Putamen (tissue), 1 donor: Measurements from ENCODE around the gene PIANP.
A peak's percentile ranks its signal among the peaks of the same experiment; 100 is the strongest.

Experiments used
- DNase-seq: peaks from one replicate; pipeline ENCODE4 v3.0.0-alpha.2; 2016; ENCODE audit warnings: low spot score

PIANP gene

GRCh38 chr12:6667559-6668210 lies 32.9 kb downstream of the PIANP start:
- no peak for DNase-seq

- DNase-seq, result no peak
Observed at GRCh38 chr12:6666211-6666610, 34.4 kb downstream of the PIANP start.

DNA sequence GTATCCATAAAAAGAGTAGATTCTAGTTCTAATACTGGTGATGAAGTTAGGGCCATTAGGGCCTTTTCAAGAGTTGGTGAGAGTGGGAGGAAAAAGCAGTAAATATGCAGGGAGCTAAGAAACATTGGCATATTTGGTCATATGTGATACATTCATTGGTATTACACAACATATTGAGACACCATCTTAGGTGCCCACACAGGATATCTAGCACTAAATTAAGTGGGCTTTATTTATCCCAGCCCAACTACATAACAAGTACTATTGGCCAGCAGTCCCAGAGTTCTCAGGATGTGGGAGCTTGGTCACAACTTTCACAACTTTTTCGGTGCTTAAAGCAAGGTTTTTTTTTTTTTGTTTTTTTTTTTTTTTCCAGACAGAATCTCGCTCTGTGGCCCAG lies 35.7 kb downstream of the PIANP start:
- DNase-seq, result no peak

GRCh38 chr12:6662906-6663742 lies 37.5 kb downstream of the PIANP start, which contains the start of gene ING4:
TSS of gene ING4 (minus strand) at chr12:6663119. CDS start at chr12:6663101, 18 bp downstream.
- peak; percentile 100 for DNase-seq

DNA sequence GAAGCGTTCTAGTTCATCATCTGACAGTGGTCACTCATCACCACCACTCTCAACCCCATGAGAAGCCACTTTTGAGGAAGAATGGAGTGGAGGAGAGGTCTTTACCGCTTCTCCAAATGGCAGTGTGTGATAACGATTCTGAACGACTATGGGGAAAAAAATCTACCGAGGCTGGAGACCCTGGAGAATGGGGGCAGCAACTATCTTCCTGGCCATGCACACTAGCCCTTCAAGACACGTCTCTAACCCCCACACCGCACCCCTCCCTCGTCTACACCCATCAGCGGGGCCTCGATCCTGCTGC lies 38.1 kb downstream of the PIANP start:
- DNase-seq, result no peak

- no peak for DNase-seq
Observed at GRCh38 chr12:6653987-6654386, 46.6 kb downstream of the PIANP start.

- DNase-seq, result no peak
Observed at GRCh38 chr12:6653342-6653741, 47.3 kb downstream of the PIANP start.

GRCh38 chr12:6652391-6652790 lies 48.2 kb downstream of the PIANP start:
- no peak for DNase-seq

GRCh38 chr12:6650832-6651231 lies 49.8 kb downstream of the PIANP start:
- DNase-seq, result no peak

GRCh38 chr12:6647083-6647604 lies 53.5 kb downstream of the PIANP start, which contains the start of gene ACRBP:
TSS of gene ACRBP (minus strand) at chr12:6647432. CDS start at chr12:6647366, 66 bp downstream.
- DNase-seq, result peak; percentile 50

DNA sequence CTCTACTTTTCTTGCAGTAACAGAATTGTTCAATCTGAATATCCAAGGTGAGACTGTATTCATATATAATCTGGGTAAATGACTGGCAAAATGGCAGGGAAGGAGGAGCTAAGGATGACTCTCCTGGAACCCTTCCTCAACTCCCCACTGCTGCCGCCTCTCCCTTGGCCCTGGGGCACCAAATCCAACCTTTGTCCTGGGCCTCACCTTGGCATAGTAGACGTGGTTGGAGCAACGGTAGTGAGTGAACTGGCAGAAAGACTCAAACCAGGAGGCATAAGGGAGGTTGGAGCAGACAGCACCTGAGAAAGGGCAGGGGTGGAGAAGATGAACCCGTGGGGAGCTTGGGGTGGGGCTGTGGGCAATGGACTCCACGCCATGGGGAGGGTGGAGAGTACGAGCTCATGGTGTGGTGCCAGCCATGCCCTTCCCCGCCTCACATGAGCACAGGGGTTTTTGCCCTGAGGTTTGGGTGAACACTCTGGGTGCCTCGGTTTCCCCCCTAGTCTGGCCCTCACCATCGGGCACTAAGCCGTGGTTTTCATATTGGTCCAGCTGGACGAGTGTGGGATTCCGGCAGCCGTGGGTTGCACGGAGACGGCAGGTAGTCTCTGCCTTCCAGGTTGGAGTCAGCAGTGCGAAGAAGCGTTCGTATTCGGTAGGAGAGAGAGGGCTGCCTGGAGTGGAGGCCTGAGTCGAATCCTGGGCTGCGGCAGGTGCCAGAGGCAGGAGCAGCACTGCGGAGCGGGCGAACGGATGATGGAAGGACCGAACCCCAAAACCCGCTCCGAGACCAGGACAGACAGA lies 54.1 kb downstream of the PIANP start:
- no peak for DNase-seq

DNA sequence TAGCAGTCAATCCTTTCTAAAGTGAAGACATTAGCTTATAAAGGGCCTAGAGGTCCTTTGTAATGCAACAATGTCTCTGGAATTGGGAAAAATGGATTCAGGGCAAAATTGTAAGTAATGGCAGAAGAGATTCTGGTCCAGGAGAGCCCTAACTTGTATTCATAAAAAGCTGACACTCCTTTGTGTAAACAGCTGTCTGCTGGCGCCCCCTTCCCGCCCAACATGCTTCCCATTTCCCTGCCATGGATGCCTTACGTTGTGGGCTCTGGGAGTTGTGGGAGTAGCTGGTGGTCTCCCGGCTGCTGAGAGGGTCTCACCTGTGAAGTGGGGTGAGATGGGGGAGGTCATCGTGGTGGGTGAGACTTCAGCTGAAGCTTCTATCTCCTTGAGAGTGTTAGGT lies 55.7 kb downstream of the PIANP start:
- DNase-seq, result no peak

DNA sequence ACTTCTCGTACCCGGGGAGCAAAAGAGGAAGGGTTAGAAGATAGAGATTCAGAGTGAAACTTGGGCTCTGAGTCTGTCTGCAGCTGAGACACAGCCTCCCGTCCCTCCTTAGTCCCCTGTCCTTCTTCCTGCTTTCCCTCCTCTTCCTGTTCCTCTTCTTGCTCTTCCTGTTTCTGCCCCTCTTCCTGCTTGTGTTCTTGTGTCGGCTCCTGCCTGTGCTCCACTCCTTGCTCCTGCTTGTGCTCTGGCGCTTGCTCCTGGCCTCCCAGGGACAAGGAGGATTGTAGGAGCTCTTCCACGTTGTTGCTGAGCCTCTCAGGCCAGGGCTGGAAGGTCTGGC lies 56.4 kb downstream of the PIANP start:
- no peak for DNase-seq
